Fibroblast of the aortic adventitia (primary cell): ENCODE results near the gene GFPT2. TPM values are rescaled to one million over a fixed set of nuclear protein-coding genes. Genes with fewer than 3 reads are reported as not detected.

Experiments used
- DNase-seq: peaks from one replicate; pipeline ENCODE4 v3.0.0-alpha.2; 2010; ENCODE audit warnings: low read depth
- H3K4me3 ChIP-seq: 2 replicates; pipeline ENCODE4 v1.5.1; 2011; ENCODE audit warnings: low read depth, mild to moderate bottlenecking, control low read depth, low read length, moderate library complexity
- CTCF ChIP-seq: IDR thresholded peaks from 2 replicates; pipeline ENCODE4 v1.5.1; 2011; ENCODE audit warnings: mild to moderate bottlenecking, low read length, control low read depth, inconsistent platforms; ENCODE audit not compliant: insufficient read depth
- total RNA-seq: library from RNA; depleted of rRNA; stranded (reverse); fragments of >200 nt; gene quantifications from 2 replicates; pipeline ENCODE4 v1.2.3, GENCODE V29; 2012; ENCODE audit warnings: low replicate concordance

Gene GFPT2
- total RNA-seq, 1 donor: 69.8 TPM

- H3K4me3 ChIP-seq: no peak overlapping the region
- DNase-seq: no peak
- no peak for TF ChIP-seq CTCF
Observed at GRCh38 chr5:180324601-180324950, 28.6 kb downstream of the GFPT2 start.

GRCh38 chr5:180323941-180324600, 29.1 kb downstream of the GFPT2 start:
- no peak for DNase-seq

GRCh38 chr5:180323160-180323559, 30.0 kb downstream of the GFPT2 start:
- DNase-seq: no peak
- TF ChIP-seq CTCF: no peak
- no peak overlapping the region for H3K4me3 ChIP-seq

More at GRCh38 chr5:180323941-180324600, 29.1 kb downstream of the GFPT2 start:
- no peak for TF ChIP-seq CTCF
- H3K4me3 ChIP-seq: no peak overlapping the region

GRCh38 chr5:180318456-180319089, 34.6 kb downstream of the GFPT2 start:
- no peak for TF ChIP-seq CTCF
- H3K4me3 ChIP-seq: no peak overlapping the region
- no peak for DNase-seq

- TF ChIP-seq CTCF: no peak
- H3K4me3 ChIP-seq: no peak overlapping the region
- no peak for DNase-seq
Observed at GRCh38 chr5:180316586-180316985, 36.5 kb downstream of the GFPT2 start.

GRCh38 chr5:180315762-180316212, 37.3 kb downstream of the GFPT2 start:
- H3K4me3 ChIP-seq: no peak overlapping the region
- DNase-seq: peak; percentile 63
- peak; percentile 100 for TF ChIP-seq CTCF
